NCI-H69 (cell line): ENCODE data around the gene PFKL.

ENCODE experiments used
- DNase-seq: peaks from one replicate; lab custom pipeline; 2025; lab: John Stamatoyannopoulos, UW

Gene PFKL

GRCh38 chr21:44294391-44295162, 5.3 kb upstream of the PFKL start:
- peak; percentile 67 for DNase-seq

GRCh38 chr21:44295163-44295573, 4.7 kb upstream of the PFKL start:
- peak; percentile 95 for DNase-seq

- no peak for DNase-seq
Measured at GRCh38 chr21:44295646-44296045, 4.2 kb upstream of the PFKL start.

GRCh38 chr21:44296103-44296519, 3.7 kb upstream of the PFKL start:
- DNase-seq, result peak; percentile 40

- no peak for DNase-seq
Measured at GRCh38 chr21:44296916-44297315, 2.9 kb upstream of the PFKL start.

GRCh38 chr21:44297525-44298290, 2.1 kb upstream of the PFKL start:
- peak; percentile 90 for DNase-seq

GRCh38 chr21:44298301-44298700, 1.6 kb upstream of the PFKL start:
- peak; percentile 21 for DNase-seq

- DNase-seq, result peak; percentile 66
Measured at GRCh38 chr21:44299085-44299457, 782 bp upstream of the PFKL start.

GRCh38 chr21:44300262-44300959, 558 bp downstream of the PFKL start:
- peak; percentile 72 for DNase-seq

GRCh38 chr21:44301141-44301540, 1.3 kb downstream of the PFKL start:
- no peak for DNase-seq

- no peak for DNase-seq
Measured at GRCh38 chr21:44301961-44302406, 2.1 kb downstream of the PFKL start.

- peak; percentile 60 for DNase-seq
Measured at GRCh38 chr21:44302573-44303401, 2.9 kb downstream of the PFKL start.

GRCh38 chr21:44303490-44303981, 3.7 kb downstream of the PFKL start:
- DNase-seq, result no peak

GRCh38 chr21:44304011-44304616, 4.3 kb downstream of the PFKL start:
- DNase-seq, result no peak

GRCh38 chr21:44304877-44305293, 5.0 kb downstream of the PFKL start:
- peak; percentile 48 for DNase-seq

GRCh38 chr21:44305691-44306090, 5.8 kb downstream of the PFKL start:
- DNase-seq, result no peak

- no peak for DNase-seq
Measured at GRCh38 chr21:44306936-44307704, 7.3 kb downstream of the PFKL start.

GRCh38 chr21:44310628-44311507, 11.0 kb downstream of the PFKL start:
- no peak for DNase-seq

- DNase-seq, result no peak
Measured at GRCh38 chr21:44312089-44312488, 12.2 kb downstream of the PFKL start.
